G401.6 (cell line): ENCODE data around the gene PLPP1.

ENCODE experiments used
- FAIRE-seq: peaks from 2 replicates; lab custom pipeline; 2012; peaks lifted over from hg19 to GRCh38; lab: Jason Lieb, UNC

PLPP1 gene

GRCh38 chr5:55446640-55447351 is 88.0 kb downstream of the PLPP1 start:
- FAIRE-seq = no peak

GRCh38 chr5:55445791-55446190 is 89.0 kb downstream of the PLPP1 start:
- FAIRE-seq = no peak

- no peak for FAIRE-seq
Observed at GRCh38 chr5:55441954-55442353, 92.8 kb downstream of the PLPP1 start.

GRCh38 chr5:55441107-55441771 is 93.5 kb downstream of the PLPP1 start:
- FAIRE-seq = no peak

- FAIRE-seq = no peak
Observed at GRCh38 chr5:55440188-55440646, 94.5 kb downstream of the PLPP1 start.

GRCh38 chr5:55438998-55439397 is 95.8 kb downstream of the PLPP1 start:
- FAIRE-seq = no peak

- FAIRE-seq = no peak
Observed at GRCh38 chr5:55437859-55438206, 96.9 kb downstream of the PLPP1 start.

- no peak for FAIRE-seq
Observed at GRCh38 chr5:55437452-55437851, 97.3 kb downstream of the PLPP1 start.

GRCh38 chr5:55432549-55432948 is 102.2 kb downstream of the PLPP1 start:
- FAIRE-seq = no peak

GRCh38 chr5:55429613-55430253 is 105.0 kb downstream of the PLPP1 start:
- FAIRE-seq = no peak

- FAIRE-seq = no peak
Observed at GRCh38 chr5:55429221-55429612, 105.5 kb downstream of the PLPP1 start.

GRCh38 chr5:55427157-55427556 is 107.6 kb downstream of the PLPP1 start:
- no peak for FAIRE-seq

GRCh38 chr5:55426455-55426854 is 108.3 kb downstream of the PLPP1 start:
- no peak for FAIRE-seq

- FAIRE-seq = no peak
Observed at GRCh38 chr5:55421074-55421529, 113.7 kb downstream of the PLPP1 start.

- FAIRE-seq = no peak
Observed at GRCh38 chr5:55418994-55419968, 115.5 kb downstream of the PLPP1 start.

GRCh38 chr5:55416306-55416705 is 118.5 kb downstream of the PLPP1 start:
- no peak for FAIRE-seq

- FAIRE-seq = peak; percentile 15
Observed at GRCh38 chr5:55415071-55415470, 119.7 kb downstream of the PLPP1 start.

GRCh38 chr5:55413644-55414043 is 121.1 kb downstream of the PLPP1 start:
- FAIRE-seq = no peak

GRCh38 chr5:55411876-55412275 is 122.9 kb downstream of the PLPP1 start:
- no peak for FAIRE-seq

- FAIRE-seq = no peak
Observed at GRCh38 chr5:55410845-55411244, 123.9 kb downstream of the PLPP1 start.

- FAIRE-seq = peak; percentile 13
Observed at GRCh38 chr5:55409775-55410174, 125.0 kb downstream of the PLPP1 start.

- FAIRE-seq = no peak
Observed at GRCh38 chr5:55407984-55408383, 126.8 kb downstream of the PLPP1 start.
